GM18870 (cell line): Measurements from ENCODE around the gene FANCC.
A peak's percentile ranks its signal among the peaks of the same experiment; 100 is the strongest.
"Not testable (repeated sequence)": the region's sequence is repeated elsewhere in the genome, so short reads cannot be mapped to it uniquely, and the experiment has no call there.

Source experiments
- ATAC-seq: cut with Tn5 transposase; IDR thresholded peaks from one replicate; pipeline ENCODE4 v1.9.1; 2021; ENCODE audit warnings: moderate library complexity; ENCODE audit not compliant: unreplicated experiment

Gene FANCC

DNA sequence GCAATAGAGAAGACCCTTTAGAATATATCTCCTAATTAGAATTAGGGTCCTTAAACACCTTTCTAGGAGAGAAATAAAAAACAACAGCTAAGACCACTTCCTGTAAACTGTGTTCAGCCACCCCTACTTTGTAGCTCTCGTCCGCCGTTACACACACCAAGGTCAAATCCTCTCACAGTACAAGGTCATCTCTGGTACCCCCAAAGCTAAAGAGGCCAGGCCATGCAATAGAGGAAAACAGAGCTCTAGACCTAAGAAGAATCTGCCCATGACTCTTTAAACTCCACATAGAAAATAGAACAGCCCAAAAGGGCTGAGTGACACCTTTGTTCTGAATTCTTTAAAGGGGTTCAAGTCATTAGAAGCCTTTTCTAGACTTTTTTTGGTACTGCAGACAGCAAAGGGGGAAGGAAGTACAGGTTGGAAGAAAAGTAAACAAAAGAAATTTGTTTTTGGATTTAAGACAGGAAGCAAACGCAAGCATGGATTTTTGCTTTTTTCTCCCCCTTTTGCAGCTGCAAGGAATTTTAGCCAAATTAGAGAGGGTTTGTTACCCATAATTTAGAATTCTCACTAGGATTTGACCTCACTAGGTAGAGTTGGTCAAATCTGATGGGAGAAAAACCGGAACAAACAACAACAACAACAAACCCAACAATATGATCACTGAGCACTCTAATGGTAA lies 13.4 kb upstream of the FANCC start:
- no peak for ATAC-seq

DNA sequence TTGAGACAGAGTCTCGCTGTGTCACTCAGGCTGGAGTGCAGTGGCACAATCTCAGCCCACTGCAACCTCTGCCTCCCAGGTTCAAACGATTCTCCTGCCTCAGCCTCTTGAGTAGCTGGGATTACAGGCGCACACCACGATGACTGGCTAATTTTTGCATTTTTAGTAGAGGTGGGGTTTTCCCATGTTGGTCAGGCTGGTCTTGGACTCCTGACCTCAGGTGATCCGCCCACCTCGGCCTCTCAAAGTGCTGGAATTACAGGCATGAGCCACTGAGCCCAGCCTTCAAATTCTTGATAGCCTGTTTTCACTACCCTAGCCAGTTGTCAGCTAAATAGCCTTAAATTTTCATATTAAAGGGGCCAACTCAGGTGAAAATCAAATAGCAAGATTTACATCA lies 11.6 kb upstream of the FANCC start:
- ATAC-seq, result not testable (repeated sequence)

DNA sequence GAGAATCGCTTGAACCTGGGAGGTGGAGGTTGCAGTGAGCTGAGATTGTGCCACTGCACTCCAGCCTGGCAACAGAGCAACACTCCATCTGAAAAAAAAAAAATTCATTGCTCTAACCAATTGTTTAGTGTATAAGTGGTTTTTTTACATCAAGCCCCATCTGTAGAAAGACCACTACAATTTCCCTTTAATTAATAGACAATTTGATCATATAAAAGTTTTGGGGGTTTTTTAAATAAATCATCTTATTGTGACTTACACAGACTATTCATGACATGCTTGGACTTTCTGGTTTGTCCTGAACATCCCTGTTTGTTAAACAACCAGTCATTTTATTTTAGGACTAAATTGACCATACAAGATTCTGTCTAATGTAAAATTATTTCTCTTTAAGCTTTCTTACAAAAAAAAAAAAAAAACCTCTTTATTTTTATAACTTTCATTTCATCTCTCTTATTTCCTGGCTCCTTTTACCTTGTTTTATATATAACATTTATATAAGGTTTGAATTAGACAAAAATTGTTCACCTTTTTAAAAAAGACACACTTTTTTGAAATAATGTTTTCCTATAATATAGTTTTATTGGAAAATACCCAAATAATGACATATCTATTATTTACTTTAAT lies 9.8 kb upstream of the FANCC start:
- ATAC-seq, result no peak

DNA sequence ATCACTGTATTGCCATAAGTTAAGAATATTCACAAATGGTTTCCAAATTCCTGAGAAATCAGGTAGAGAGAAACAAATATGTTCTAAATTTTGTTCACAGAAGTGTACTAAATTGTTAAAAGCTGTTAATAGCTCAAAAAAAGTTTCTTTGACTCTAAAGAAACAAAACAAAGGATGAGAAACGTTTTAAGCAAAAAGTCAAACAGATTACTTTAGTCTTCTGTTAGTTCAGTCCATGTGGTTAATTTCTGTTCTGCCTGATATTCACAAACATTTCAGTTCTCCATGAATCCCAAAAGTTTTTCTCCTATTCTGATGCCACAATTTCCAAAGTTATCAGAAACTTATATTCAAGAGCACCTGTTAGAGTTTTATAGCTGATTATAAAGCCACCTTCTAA lies 7.7 kb upstream of the FANCC start:
- ATAC-seq, result no peak

DNA sequence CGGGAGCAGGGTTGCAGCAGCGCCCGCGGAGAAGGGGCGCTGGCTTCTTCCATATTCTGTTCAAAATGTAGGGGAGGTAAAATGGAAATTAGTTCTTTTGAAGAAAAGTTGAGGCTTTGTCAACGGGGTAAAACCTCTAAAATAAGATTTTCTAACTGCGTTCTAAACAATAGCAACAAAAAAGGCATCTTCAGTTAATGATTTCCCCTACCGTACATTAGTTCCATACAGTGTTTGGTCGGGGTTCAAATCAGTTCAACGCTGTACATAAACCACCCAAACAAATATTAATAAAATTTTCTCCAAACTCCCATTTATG lies 343 bp upstream of the FANCC start:
- no peak for ATAC-seq

DNA sequence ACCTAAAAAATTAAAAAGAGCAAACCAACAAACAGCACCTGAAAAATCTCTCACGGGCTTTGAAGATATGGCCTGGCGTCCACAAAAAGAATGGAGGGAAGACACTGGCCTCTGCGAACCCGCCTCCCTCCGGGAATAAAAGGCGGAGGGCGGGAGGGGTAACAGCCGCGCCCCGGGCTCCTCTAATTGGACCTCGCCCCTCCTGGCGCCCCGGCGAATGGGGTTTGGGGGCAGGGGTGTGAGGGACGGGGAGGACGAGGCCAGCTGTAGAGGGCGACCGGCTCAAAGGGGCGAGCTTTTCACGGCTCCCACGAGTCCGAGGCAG lies 753 bp downstream of the FANCC start:
- ATAC-seq, result peak; percentile 37

DNA sequence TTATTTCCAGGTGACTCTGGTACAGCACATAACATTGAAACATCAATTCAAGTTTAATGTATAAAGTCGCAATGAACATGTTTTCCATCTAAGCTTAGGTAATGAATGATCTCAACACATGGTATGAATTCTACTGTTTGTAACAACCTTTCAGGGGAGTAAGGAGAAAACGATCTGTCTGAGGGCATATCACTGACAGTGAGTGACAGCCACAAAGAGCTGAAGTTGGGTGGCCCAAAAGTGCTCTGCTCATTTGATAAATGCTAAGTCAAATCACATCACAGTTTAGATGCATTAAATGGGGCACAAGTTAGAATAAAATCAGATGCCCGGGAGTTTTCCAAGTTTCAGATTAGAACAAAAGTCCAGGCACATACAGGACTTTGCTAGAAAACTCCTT lies 1.2 kb downstream of the FANCC start:
- ATAC-seq, result no peak

DNA sequence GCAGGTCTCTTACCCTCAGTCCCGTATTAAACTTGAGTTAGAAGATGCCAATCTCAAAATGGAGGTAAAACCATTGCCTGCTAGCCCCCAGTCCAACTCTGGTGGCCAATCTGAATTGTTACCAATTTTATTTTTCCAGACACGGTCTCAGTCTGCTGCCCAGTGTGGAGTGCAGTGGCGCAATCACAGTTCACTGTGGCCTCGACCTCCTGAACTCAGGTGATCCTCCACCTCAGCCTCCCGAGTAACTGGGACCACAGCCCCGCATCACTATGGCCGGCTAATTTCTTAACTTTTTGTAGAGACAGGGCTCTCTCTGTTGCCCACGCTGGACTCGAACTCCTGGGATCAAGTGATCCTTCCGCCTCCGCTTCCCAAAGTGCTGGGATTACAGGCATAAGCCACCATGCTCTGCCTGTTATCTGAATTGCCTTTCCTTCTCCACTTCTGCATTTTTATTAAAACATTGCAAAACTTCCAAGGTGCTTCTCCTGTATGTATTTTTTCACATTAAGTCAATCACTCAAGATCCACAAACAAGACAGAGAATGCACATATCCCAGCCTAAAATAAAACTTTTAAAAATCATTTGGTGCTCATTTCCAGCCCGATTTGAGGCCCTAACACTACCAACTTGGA lies 2.3 kb downstream of the FANCC start:
- ATAC-seq, result no peak

DNA sequence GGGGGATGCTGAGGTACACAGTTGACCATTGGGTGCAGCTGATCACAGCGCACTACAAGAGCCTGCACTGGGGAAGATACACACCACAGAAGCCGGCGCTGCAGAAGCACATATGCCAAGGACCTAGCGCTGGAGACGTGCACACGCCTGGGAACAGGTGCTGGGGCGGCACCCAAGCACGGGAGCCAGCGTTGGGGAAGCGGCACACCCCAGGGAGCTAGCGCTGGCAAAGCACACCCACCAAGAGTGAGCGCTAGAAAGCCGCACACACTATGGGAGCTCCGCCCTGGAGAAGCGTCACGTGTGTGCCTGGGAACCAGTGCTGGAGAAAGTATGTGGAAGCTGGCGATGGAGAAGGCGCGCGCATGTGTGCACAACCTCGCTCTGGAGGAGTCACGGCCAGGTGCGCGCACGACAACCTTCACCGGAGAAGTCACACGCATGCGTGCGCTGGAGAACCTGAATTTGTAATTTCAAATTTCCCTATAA lies 4.5 kb downstream of the FANCC start:
- no peak for ATAC-seq

DNA sequence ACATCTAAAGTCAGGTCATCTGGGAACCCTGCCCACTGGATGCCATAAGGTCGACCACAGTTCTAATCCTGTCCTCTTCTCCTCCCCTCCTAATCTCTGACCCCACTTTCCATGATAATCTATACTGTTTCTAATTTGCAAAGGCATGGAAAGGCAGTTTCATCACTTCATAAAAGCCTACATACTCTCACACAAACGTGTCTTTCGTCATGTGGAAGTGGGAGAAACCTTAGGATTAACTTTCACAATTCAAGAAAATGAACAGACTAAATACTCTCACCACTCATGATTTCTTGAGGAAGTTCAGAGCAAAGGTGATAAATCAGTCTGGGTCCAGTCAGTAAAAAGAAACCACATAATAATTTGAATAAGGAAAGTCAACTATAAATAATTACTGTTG lies 5.5 kb downstream of the FANCC start:
- no peak for ATAC-seq

DNA sequence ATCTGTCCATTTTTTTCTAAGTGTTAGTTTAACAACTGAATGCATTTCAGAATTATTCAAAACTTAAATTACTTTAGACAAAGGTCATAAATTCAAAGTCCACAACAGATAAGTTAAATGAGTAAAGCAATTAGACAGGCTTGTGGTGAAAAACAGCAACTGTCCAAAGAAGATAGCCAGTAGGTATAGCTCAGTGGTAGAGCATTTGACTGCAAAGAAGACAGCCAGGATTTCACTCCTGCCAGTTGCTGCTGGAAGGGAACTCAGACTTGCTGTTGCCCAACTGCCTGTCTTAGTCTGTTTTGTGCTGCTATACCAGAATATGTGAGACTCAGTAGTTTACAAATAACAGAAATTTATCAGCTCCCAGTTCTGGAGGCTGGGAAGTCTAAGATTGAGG lies 10.0 kb downstream of the FANCC start:
- ATAC-seq, result no peak

DNA sequence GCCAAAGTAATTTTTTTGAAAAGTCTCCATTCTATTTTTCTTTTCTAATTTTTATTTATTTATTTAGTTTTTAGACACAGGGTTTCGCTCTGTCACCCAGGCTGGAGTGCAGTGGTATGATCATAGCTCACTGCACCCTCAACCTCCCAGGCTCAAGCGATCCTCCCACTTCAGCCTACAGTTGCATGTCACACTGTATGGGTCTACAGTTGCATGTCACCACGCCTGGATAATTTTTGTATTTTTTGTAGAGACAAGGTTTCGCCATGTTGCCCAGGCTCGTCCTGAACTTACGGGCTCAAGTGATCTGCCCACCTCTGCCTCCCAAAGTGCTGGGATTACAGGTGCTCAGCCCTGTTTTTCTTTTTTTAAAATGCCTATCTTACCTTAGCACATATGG lies 10.7 kb downstream of the FANCC start:
- no peak for ATAC-seq

DNA sequence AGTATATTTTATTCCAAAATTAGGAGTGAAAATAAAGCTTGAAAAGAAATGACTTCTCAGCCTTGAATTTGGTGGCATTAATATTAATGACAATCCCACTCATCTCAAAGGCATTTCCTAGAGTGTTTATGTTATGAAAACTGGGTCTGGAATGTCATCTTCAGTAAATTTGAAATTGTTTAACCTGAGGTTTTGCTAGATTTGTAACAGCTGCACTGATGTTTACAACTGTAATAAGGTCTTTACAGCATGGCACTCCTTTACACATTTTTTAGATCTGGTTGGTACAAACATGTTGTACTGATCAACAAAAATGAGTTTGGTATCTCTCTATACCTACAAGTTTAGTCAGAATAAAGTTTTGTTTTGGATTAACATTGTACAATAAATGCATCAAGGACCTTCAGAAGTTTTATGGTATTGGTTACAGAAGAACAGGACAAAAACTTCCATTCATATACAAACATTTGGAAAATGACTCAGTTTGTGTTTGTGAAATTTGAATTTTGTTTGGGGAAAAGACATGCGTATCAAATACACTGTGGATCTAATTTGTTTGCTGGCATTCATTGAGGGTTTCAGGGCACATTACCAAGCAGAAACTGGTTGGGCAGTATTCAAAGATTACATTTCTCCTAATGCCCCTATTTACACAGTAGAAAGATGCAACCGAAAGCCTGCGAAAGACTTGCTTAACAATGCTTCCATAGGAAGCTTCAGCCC lies 11.6 kb downstream of the FANCC start:
- ATAC-seq, result no peak

DNA sequence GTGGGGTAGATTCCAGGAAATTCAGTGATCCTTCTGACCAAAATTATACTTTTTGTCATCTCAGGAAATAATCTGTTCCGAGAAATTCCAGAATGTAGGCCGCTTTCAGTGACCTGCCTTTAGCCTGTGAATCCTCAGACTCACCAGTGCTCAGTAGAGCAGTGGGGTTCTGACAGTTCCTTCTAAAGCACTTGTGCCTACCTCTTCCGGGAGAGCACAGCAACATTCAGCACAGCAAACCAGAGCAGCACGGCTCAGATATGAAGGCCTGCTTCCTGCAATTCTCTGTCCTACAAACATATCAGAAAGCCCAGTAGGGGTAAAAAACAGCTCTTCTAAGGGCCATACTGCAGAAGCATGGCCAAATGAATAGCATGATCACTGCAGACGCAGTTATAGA lies 15.0 kb downstream of the FANCC start:
- no peak for ATAC-seq

DNA sequence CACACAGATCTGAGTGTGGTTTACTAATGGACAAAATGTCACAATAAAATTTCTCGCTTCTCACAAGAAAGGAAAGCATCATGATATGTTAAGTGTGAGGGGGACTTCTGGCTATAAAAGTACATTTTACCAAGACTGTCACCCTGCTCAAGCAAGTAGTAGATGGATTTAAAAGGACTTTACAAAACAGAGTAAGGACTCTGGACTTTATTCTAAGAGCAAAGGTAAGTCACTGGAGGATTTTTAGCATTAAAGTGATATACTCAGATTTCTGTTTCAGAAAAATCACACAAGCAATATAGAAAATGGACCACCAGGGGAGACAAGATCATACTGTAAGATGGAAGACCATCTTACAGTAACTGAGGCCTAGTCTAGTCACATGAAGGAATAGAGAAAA lies 19.7 kb downstream of the FANCC start:
- ATAC-seq, result no peak

DNA sequence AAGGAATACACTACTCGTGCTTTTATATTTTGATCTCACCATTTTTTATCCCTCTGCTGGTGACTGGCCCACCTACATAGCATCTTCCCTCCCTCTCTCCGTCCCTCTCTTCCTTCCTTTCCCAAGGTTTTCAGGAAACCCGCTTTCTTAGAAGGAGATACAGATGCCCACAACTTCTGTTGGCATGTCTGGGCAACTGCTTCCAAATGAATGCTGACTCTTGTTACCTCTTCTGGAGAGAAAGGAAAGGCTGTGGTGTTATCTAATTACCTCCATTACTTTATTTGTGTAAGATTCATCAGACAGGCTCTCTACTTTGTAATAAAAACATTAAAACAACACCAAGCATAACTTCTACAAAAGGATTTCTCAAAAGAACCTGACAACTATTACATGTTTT lies 20.2 kb downstream of the FANCC start:
- no peak for ATAC-seq

DNA sequence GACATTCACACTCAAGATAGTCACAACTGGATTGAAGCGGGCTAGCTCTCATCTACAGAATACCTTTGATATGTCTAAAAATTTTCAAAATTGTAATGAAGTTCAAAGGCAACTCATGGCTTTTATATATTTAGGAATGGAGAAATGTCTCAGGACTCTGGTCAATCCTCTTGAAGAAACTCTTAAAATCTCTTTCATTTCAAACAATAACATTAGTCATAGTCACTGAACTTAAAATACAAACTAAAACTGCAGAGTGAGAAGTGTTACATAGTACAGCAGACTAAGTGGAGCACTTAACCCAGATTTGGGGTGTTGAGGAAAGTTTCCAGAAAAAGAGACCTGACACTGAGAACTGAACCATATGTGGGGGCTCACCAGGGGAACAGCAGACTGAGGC lies 20.7 kb downstream of the FANCC start:
- ATAC-seq, result no peak

DNA sequence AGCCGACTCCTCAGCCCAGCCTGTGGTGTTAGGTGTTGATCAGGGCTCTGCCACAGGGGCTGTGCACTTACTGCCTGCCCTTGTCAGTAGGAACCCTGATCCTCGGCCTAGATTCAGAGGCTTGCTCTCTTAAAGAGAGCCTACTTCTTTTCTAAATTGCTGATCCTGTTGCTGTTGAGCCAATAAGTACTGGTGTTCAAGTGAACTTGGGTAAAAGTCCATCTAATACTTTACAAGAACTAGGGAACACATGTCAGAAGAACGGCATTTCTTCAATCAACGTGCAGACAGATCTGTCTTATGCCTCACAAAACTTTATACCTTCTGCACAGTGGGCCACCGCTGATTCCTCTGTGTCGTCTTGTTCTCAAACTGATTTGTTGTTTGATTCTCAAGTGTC lies 24.2 kb downstream of the FANCC start:
- ATAC-seq, result not testable (repeated sequence)

DNA sequence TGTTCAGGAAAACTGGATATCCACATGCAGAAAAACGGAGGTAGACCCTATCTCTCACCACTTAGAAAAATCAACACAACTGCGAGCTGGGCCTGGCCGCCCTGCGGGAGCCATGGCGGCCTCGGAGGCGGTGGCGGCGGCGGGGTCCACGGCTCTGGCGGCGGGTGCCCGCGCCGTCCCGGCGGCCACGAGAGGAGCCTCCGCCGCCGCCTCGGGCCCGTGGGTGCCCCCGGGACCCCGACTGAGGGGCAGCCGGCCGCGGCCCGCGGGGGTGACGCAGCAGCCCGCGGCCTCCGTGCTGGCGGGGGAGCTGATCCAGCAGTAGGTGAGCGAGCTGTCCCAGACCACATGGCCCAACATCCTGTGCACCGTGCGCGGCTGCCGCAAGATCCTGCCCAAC lies 25.3 kb downstream of the FANCC start:
- no peak for ATAC-seq

DNA sequence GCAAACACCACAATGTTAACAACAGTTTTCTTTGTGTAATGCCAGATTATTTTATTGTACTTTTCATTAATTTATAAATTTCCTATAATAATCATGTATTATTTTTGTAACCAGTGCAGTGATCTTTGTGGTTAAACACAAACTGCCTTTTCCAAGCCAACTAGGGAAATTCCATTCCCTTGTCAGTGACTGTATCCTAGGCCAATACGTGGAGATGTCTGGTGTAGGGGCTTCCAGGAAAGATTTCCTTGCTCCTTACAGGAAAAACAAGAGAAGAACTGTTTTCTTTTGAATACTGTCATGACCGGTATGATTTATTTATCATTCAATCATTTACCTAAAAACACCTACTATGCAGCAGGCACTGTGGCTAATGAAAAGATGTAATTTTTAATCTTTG lies 31.4 kb downstream of the FANCC start:
- no peak for ATAC-seq

DNA sequence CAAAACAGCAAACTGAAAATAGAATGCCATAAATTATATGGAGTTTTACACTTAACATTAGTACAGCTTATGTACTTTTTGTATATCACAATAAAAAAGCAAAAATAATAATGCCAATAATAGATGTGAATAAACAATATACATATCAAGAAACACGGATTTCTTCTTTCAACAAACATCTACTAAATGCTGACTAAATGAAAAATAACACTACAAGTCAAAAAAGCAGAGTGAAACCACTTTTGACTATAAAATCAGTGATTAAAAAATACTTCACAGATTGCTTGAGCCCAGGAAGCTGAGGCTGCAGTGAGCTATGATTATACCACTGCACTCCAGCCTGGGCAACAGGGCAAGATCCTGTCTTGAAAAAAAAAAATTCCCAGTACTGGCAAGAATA lies 32.2 kb downstream of the FANCC start:
- no peak for ATAC-seq
